GM12872 (cell line): ENCODE data around the gene ALPG.

Source experiments
- TF ChIP-seq, protein P1 (sequence below): IDR thresholded peaks from 3 replicates; pipeline ENCODE4 v1.5.1; 2011; ENCODE audit warnings: low read depth, mild to moderate bottlenecking, low read length, moderate library complexity; ENCODE audit not compliant: insufficient read depth

Gene ALPG

GRCh38 chr2:232390661-232391060 is 16.0 kb upstream of the ALPG start:
- TF ChIP-seq, protein P1, sequence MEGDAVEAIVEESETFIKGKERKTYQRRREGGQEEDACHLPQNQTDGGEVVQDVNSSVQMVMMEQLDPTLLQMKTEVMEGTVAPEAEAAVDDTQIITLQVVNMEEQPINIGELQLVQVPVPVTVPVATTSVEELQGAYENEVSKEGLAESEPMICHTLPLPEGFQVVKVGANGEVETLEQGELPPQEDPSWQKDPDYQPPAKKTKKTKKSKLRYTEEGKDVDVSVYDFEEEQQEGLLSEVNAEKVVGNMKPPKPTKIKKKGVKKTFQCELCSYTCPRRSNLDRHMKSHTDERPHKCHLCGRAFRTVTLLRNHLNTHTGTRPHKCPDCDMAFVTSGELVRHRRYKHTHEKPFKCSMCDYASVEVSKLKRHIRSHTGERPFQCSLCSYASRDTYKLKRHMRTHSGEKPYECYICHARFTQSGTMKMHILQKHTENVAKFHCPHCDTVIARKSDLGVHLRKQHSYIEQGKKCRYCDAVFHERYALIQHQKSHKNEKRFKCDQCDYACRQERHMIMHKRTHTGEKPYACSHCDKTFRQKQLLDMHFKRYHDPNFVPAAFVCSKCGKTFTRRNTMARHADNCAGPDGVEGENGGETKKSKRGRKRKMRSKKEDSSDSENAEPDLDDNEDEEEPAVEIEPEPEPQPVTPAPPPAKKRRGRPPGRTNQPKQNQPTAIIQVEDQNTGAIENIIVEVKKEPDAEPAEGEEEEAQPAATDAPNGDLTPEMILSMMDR = no peak

DNA sequence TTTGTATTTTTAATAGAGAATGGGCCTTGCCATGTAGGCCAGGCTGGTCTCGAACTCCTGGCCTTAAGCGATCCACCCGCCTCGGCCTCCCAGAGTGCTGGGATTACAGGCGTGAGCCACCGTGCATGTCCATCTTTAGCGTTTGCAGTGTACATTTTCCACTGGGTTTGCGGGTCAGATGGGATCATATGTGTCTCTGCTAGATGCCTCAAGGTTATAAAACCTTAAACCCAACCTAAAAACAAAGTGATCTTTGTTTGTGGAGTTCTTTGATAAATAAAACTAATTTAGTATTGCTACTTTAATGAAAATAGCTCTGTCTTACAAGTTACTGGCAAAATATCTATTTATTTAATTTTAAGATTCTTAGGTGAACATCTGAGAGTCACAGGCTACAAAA is 13.1 kb upstream of the ALPG start:
- TF ChIP-seq, protein P1 = no peak

DNA sequence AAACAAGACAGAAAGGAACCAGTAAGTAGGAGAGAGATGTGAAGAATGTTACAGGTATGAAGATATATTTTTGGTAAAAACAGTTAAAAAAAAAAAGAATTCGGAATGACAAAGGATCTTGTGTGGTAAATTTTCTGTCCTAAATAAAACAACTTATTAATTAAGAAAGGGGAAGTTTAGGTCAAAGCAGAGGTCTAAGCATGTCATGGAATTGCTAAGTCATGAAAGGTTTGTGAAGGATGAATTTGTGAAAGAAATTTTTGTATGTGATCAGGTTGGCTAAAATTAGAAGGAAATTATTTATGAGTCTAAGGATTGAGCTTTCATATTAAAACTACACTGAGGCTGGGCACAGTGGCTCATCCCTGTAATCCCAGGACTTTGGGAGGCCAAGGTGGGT is 11.1 kb upstream of the ALPG start:
- TF ChIP-seq, protein P1 = no peak

GRCh38 chr2:232396683-232397082 is 10.0 kb upstream of the ALPG start:
- TF ChIP-seq, protein P1 = no peak

GRCh38 chr2:232398293-232399034 is 8.2 kb upstream of the ALPG start:
- TF ChIP-seq, protein P1 = no peak

- TF ChIP-seq, protein P1 = no peak
Measured at GRCh38 chr2:232400256-232401015, 6.2 kb upstream of the ALPG start.

DNA sequence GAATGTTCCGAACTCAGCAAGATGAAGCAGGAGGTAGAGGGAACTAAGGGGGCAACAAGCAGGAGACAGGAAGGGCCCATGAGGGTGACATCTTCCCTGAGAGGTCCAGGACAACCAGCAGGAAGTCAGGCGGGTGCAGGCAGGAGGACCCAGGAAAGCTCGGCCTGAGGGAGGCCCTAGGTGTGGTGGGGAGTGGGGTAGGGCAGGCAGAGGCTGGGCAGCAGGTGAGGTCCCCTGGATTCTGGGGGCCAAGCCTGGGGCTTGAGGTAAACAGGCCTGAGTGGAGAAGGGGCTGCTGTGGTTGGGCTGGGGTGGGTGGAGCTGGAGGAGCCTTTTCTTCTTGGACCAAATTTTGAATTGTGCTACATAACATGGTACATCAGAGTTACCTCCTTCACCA is 4.1 kb upstream of the ALPG start:
- TF ChIP-seq, protein P1 = no peak
